Germinal center (tissue), 1 donor: Measurements from ENCODE around the gene FAM24A.
"Not testable (repeated sequence)": the region's sequence is repeated elsewhere in the genome, so short reads cannot be mapped to it uniquely, and the experiment has no call there.

Source experiments
- DNase-seq: peaks from one replicate; pipeline ENCODE4 v3.0.0; 2012; ENCODE audit warnings: mixed read lengths, low spot score

The FAM24A gene, protein sequence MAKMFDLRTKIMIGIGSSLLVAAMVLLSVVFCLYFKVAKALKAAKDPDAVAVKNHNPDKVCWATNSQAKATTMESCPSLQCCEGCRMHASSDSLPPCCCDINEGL

DNA sequence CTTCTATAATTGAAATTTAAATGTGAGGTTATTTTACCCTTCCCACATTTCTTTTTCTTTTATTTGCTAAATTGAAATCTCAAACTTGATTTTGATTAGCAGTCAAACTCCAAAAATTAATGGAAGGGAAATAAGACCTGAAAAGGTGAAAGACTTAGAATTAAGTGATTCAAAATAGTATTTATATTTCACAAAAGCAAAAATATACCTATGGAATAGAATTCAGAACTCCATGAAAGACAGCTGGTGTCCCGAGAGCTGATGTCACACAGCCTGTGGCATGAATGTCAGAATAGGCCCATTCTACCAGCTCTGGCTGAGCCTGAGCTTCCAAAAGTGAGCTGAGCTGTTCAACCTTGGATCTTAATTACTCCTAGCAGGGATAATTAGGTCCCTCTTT lies at the start of gene FAM24A:
Gene FAM24A, plus strand, starts transcription at position 301 of the 400 bp plus-strand sequence. CDS start 1,025 bp downstream, outside the sequence.
- DNase-seq: no peak

DNA sequence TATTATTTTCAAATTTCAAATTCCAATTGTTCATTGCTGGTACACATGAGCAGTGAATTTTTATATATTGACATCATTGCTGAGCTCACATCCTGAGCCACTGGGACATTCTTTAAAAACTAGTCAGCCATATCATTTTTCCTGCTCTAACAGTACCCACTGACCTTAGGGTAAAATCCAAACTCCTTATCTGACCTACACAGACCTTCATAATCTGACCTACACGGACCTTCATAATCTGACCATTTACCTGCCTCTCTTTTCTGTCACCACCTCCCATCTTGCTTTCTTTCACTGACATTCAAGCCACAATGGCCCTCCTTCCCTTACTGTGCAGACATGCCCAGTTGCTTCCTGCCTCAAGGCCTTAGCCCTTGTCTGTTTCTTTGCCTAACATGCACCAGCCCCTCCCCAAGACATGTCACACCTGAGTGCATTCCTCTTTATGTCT lies 48.7 kb upstream of the FAM24A start:
- no peak for DNase-seq

DNA sequence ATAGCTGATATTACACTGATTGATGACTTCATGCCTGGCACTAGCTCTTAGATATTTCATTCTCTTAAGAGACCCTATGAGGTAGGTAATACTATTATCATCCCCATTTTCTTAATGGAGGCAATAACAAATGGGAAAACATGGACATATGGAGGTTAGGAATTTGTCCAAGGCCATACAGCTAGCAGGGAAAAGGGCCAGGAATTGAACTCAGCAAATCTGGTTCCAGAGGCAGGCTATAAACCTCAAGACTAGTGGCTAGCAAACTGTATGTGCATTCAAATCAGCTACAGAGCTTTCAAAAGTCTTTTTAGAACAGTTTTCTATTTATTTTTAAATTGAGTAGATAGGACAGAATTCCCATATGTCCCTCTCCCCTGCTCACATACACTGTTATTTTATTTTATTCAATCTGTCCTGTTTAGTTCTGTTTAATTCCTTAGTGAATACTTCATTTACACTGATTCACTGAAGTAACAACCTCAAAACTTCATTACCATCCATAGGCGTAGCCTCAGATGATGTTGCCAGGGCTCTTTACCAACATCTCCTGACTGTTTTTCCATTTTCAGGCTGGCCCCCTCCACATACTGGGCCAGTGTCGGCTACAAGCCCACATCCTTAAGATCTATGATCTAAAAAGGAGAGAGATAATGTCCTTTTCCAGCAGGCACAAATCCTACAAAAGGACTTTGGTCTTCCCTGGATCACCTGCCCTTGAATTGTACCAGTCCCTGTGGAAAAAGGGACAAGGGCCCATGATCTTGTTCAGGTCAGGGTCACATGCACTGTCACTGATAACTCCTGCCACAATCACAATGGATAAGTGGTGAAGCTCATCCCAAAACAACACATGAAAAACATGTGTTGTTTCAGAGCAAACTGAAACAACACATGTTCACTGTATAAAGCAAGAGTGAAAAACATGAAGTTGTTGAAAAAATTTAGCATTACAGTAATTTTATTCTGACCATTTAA lies 46.9 kb upstream of the FAM24A start:
- no peak for DNase-seq

DNA sequence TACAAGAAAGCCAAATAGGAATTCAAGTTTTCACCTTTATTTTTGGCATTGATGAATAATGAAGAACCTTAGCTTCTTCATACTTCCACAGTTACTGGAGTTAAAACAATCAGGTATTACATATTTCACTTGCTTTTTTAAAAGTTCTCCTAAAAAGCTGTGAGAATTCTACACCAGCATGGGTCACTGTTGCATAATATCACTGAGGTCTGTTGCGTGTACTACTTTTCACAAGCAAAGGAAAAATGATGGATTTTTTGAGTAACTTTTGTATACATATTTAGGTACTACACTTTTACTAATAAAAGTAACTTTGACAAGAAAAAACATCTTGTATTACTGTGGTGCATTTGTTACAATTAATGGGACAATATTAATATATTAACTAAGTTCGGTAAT lies 46.2 kb upstream of the FAM24A start:
- no peak for DNase-seq

DNA sequence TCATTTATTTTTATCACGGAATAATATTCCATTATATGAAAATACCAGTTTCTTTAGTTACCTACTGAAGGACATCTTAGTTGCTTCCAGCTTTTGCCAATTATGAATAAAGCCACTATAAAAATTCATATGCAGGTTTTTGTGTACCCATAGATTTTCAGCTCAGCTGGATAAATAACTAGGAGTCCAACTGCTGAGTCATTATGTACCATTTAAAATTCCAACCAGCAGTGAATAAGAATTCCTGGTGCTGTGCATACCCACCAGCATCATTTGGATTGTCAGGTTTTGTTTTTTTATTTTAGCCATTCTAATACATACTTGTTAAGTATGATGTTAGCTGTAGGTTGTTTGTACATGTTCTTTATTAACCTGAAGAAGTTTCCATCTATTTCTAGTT lies 45.5 kb upstream of the FAM24A start:
- no peak for DNase-seq

DNA sequence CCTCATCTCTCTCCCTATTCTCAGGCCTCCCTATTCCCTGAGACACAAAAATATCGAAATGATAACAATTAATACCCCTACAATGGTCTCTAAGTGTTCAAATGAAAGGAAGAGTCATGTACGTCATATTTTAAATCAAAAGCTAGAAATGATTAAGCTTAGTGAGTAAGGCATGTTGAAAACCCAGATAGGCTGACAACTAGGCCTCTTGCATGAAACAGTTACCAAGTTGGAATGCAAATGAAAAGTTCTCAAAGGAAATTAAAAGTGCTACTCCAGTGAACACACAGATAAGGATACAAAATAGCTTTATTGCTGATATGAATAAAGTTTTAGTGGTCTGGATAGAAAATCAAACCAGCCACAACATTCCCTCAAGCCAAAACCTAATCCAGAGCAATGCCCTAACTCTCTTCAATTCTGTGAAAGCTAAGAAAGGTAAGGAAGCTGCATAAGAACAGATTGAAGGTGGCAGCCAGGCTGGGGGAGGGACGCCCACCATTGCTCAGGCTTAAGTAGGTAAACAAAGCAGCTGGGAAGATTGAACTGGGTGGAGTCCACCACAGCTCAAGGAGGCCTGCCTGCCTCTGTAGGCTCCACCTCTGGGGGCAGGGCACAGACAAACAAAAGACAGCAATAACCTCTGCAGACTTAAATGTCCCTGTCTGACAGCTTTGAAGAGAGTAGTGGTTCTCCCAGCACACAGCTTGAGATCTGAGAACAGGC lies 43.5 kb upstream of the FAM24A start:
- not testable (repeated sequence) for DNase-seq

DNA sequence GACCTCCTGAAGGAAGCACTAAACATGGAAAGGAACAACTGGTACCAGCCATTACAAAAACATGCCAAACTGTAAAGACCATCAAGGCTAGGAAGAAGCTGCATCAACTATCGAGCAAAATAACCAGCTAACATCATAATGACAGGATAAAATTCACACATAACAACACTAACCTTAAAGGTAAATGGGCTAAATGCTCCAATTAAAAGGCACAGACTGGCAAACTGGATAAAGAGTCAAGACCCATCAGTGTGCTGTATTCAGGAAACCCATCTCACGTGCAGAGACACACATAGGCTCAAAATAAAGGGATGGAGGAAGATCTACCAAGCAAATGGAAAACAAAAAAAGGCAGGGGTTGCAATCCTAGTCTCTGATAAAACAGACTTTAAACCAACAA lies 41.6 kb upstream of the FAM24A start:
- not testable (repeated sequence) for DNase-seq

DNA sequence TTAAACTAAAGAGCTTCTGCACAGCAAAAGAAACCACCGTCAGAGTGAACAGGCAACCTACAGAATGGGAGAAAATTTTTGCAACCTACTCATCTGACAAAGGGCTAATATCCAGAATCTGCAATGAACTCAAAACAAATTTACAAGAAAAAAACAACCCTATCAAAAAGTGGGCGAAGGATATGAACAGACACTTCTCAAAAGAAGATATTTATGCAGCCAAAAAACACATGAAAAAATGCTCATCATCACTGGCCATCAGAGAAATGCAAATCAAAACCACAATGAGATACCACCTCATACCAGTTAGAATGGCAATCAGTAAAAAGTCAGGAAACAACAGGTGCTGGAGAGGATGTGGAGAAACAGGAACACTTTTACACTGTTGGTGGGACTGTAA lies 38.5 kb upstream of the FAM24A start:
- not testable (repeated sequence) for DNase-seq

DNA sequence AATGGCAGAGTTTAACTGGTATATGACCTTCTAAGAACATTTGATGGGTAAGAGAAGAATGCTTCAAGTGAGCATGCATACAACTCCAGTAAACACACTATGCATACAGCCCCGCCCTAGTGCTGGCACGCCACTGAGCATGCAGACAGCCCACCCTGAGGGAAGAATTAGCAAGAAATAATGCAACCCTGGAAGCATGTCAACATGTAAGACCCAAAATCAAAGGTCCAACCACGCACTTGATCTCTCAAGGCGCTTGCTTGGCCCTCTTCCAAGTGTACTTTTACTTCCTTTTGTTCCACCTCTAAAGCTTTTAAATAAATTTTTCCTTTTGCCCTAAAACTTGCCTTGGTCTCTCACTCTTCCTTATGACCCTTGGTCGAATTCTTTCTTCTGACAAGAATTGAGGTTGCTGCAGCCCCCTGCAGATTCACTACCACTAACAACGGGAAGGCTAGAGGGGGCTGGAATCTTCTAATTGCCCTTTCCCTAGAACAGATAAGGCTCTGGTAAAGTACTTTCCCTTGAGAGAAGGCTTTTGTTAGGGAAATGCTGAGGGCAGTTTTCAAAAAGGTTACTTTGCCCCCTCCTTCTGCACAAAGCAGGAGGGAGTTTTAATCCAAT lies 34.5 kb upstream of the FAM24A start:
- DNase-seq: no peak

DNA sequence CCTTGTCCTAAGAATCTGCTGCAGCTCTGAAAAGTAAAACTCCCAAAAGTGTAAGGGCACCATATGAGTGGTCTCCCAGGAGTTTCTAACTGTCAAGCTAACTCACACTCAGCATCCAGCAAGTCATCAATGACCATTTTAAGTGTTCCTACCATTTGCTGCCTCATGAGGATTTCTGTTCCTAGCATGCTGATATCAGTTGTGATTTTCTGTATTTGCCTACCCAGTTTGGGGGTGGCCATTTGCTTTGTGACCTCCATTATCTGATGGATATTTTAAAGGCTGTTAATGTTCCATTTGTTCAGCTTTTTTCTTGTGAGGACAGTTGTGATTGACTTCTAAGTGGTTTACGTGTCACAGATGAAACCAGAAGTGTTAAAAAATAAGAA lies 33.9 kb upstream of the FAM24A start:
- no peak for DNase-seq

DNA sequence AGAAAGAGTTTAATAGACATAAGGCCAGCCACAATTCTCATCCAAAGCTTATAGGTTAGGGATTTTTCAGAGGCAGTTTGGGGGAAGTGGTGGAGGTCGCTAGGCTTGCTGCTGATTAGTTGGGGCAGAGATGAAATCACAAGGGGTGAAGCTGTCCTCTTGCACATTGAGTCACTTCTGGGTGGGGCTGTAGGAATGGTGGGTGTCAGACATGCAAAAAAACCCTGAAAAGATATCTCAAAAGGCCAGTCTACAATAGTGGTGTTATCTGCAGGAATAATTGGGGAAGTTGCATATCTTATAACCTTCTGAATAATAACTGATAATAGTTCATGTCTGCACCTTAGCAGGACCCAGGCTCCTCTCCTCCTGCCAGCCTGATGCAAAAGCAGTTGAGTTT lies 33.1 kb upstream of the FAM24A start:
- no peak for DNase-seq

DNA sequence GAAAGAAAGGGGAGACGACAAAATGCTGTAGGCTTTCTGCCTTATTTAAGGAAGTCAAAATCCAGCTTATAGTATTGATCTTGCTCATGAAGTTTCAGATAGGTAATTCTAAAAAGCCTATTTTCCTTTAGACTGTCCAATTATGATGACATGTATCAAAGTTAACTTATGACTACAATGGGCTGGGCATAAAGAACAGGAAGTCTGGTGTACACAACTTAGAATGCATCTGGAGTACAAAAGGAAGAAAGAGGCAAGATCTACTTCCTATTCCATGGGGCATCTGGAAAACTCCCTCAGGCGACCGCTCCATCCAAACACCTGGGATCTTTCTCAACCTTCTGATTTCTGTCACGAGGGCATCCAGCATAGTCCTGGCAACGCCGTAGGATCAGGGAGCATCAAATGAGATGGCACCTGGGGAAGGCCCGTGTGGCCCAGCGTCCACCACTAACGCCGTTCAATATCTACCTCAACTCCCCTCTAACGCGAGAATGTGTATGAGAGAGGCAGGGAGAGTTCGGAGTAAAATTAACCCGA lies 31.5 kb upstream of the FAM24A start:
- no peak for DNase-seq

DNA sequence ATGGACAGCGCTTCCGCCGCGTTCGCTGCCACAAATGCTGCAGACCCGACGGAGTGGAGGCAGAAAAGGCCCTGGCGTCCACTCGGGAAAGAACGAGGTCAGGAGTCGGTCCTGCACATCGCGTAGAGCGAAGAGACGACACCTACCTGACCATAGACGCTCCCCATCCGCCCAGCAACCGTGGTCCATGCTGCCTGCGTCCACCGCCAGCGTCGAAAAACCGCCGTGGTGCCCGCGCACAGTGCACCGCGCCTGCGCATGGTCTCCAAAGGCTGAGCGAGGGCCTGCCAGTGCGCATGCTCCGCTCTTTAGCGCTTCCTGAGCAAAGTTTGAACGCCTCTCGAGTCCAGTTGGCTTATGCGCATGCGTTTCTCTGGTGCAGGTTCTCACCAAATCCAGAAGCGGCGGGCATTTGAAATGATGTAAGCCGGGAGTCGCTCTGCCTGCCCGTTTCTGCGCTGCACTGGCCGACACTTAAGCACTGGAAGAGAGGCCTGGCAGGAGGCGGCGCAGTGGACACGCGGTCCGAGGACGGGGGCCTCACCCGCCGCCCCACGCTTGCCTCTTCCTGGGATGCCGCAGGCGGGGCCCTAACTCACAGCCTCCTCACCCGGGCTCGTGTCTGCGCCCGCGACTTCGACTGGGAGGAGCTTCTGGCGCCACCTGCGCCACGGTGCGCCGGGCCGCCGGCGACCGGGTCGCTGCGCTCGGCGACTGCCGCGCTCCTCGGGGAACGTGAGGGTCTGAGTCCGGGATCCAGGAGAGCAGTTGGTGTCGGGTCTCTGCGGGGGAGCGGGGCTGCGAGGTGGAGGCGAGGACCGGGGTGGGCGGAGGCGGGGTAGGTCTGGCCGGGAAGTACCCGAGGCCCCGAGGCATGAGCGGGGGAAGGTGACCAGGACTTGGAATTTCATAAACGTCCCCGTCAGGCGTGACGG lies 30.8 kb upstream of the FAM24A start, which contains the start of gene FAM24B:
Gene FAM24B, minus strand, starts transcription at position 243 of the 935 bp plus-strand sequence. CDS start 29,066 bp downstream, outside the sequence.
- peak; percentile 94 for DNase-seq

DNA sequence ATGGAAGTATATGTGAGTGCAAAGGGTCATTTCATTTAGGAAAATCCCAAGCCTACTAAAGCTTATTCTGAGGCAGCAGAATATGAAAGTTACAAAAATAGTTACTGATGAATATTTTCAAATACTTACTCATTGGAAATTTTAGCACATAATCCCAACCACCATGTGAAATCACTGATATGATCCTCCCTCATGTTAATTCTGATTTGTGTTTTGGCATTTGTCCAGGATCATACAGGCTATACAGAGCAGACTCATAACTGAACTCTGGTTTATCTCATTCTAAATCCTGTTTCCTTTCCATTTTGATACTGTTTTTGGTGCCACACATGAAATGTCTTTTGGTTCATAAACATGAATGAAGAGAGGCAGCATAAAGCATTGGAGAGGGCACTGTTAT lies 27.6 kb upstream of the FAM24A start:
- DNase-seq: no peak

DNA sequence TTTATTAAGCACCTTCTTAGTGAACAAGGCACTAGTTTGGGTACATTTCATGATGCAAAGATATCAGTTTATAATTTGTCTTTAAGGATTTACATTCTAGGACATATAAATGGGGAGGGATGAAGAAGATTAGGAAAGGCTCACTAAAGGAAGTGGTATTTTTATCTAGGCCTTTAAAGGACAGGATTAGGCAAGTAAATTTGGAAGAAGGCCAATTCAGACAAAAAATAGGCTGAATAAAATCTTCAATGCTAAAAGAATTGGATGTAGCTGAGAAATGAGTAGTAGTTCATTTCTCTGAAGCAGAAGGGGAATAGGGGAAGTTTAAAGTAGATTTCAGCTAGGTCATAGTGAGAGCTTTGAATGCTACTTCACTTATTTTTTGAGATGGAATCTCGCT lies 26.2 kb upstream of the FAM24A start:
- DNase-seq: no peak

DNA sequence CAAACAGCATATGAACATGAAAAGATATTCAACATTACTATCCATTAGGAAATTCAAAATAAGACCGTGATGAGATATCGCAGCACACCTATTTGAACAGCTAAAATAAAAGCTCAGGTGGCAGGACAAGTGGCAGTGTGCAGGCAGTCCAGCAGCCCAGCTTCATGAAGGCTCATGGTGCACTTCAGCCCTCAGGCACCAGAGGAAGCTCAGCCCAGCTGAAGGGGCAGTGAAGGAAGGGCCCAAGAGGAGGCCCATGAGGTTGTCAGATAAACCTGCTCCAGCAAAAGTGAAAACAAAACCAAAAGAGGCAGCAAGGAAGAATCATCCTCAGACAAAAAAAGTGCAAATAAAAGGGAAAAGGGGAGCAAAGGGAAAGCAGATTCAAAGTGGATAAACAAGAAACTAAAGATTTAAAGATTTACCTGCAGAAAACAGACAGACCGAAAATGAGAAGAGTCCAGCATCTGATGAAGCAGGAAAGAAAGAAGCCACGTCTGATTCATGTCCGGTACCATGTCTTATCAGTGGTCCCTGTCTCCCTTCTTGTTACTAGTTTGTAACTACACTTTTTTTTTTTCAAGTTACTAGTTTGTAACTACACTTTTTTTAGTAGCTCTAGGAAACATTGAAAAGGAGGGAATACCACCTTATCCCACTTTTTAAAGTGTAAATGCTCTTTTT lies 16.0 kb upstream of the FAM24A start:
- DNase-seq: no peak

DNA sequence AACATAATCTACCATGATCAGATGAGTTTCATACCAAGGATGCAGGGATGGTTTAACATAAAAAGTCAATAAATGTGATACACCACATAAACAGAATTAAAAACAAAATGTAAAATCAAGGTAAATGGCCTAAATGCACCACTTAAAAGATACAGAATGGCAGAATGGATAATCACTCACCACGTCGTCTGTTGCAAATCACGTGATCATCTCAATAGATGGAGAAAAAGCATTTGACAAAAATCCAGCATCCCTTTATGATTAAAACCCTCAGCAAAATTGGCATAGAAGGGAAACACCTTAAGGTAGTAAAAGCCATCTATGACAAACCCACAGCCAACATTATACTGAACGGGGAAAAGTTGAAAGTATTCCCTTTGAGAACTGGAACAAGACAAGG lies 6.5 kb upstream of the FAM24A start:
- DNase-seq: not testable (repeated sequence)

DNA sequence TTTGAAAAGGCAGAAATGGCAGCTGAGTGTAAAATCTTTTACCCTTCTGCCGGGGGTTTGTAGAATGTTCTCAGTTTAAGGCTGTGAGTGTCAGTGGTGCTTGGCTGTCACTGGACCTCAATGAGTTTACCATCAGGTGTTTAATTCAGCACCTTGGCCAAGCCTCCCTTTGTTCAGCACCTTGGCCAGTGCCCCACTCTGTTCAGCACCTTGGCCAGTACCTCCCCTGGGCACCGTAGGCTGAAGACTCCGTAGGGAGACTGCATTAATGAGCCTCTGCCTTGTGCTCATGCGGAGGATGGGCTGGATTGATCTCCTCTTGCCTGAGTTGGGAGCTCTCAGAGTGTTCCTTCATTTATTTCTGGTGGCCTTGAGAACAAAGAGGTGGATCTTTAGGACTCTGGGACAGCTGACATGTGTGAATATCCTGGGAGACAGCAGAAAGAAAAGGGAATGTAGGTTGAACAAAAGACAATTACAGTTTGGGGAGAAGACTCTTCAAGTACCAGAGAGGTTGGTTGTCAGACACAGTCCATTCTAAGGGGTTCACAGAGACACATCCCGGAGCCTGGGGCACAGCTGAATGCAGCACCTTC lies 1.6 kb downstream of the FAM24A start:
- peak; percentile 30 for DNase-seq

DNA sequence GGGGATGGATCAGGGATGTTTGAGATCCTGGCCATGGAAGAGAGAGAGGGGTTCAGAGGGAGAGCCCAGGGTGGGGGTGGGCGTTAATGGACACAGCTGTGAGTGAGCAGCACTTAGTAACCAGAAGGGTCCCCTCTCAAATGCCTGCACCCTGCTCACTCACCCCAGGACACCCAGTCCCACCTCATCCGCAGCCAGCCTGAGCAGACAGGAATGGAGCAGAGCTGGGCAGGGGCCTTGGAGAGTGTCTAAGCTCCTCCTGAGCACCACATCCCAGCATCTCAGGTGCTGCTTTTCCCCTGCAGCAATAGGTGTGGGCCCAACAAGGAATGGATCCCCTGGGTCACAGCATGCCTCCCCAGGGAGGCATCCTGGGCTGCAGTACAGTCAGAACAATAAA lies 5.3 kb downstream of the FAM24A start:
- no peak for DNase-seq

DNA sequence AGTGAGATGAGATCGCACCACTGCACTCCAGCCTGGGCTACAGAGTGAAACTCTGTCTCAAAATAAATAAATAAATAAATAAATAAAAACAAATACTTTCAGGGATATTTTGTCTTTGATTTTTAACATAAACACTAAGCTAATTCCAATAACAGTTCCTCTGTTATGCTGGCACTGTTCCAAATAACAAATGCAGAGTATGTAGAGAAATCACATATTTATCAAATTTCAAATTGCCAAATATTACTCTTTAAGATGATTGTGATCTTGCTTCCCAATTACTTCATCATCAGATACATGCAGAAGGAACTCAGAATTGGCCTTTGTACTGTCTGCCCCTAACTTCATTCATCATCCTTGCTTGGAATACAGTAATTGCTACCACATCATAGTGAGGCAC lies 19.7 kb downstream of the FAM24A start:
- DNase-seq: no peak
